HEK293 (cell line): Measurements from ENCODE around the gene MRPL21.

ENCODE experiments used
- YY1 ChIP-seq: fragments of 450-650 bp; formaldehyde crosslinking; IDR thresholded peaks from 2 replicates; pipeline ENCODE4 v1.5.1; 2018; ENCODE audit warnings: missing biosample characterization, missing genetic modification characterization
- ZNF521 ChIP-seq: fragments of 450-650 bp; formaldehyde crosslinking; IDR thresholded peaks from 2 replicates; pipeline ENCODE4 v1.5.1; 2017; ENCODE audit warnings: missing biosample characterization, mild to moderate bottlenecking, missing genetic modification characterization
- ZNF785 ChIP-seq: fragments of 450-650 bp; formaldehyde crosslinking; IDR thresholded peaks from 2 replicates; pipeline ENCODE4 v1.5.1; 2016; ENCODE audit warnings: missing biosample characterization, missing genetic modification characterization

- no peak for TF ChIP-seq ZNF785 (tag by site-specific recombination)
- TF ChIP-seq YY1 = no peak
- no peak for TF ChIP-seq ZNF521
Observed at GRCh38 chr11:68946416-68947090, 42.9 kb upstream of the MRPL21 start.
